Measurements from ENCODE around the gene CAMKK1.

Gene CAMKK1

DNA sequence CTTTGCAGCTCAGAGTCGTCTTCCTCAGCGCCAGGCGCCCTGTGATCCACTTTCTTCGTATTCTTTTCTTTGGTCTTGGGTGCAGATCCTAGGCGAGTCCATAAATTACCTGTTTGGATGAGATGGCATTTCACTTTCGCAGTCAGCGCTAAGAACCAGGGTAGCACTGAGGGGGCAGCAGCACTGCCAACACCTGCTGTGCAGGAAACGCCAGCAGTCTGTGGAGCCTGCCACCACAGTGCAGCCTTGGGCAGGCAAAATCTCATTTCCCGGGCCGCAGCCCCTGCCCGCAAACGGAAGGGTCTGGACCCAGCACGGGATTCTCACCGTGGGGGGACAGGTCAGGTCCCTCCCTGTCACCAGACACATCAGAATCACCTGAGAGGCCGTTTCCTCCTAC lies 79.7 kb downstream of the CAMKK1 start:
- H4K20me1 ChIP-seq (ENCODE audit: insufficient read depth): no peaks in the 10 kb centered on the region
- no peaks in the 10 kb centered on the region for H3K79me2 ChIP-seq (ENCODE audit: insufficient read depth, low read depth)
- no peaks in the 10 kb centered on the region for H3K36me3 ChIP-seq (ENCODE audit: insufficient read depth)
- no peak overlapping the region for H2AFZ ChIP-seq (ENCODE audit: low read depth)
- H3K4me1 ChIP-seq (ENCODE audit: low read depth, poor library complexity, severe bottlenecking): no peaks in the 10 kb centered on the region
- no peak overlapping the region for H3K4me2 ChIP-seq
- no peak overlapping the region for H3K27ac ChIP-seq
- no peak for TF ChIP-seq CTCF (conservative IDR thresholded peaks at IDR 0.05; ENCODE audit: low read depth, low read length)
- H3K27me3 ChIP-seq (ENCODE audit: insufficient read depth, low read depth): no peaks in the 10 kb centered on the region
- H3K9ac ChIP-seq: no peak overlapping the region
- no peak overlapping the region for H3K4me3 ChIP-seq (IDR thresholded peaks at IDR 0.05; ENCODE audit: insufficient read depth, low read depth, low read length)

DNA sequence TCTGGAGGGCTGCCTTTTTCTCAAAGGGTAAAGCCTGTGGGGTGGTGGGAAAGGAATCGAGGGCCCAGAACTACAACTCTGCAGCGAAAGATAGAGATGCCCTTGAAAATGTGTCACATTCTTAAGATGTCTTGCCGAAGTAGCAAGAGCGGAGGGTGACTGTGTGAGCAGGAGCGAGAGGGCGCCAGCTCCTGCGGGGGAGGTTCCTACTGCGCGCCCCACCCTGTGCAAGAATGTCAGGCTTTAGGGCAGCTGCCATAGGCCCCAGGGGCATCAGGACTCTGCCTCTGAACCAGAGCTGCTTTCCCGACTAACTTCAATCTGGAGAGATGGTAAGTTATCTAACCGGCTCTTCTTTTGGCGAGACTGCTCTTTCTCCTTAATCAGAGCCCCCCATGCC lies 80.1 kb downstream of the CAMKK1 start:
- Histone ChIP-seq H3K4me3 (IDR thresholded peaks at IDR 0.05; ENCODE audit: insufficient read depth, low read depth, low read length) (no peak overlapping the region), H3K9ac (no peak overlapping the region), H3K36me3 (ENCODE audit: insufficient read depth) (no peaks in the 10 kb centered on the region), H3K4me1 (ENCODE audit: low read depth, poor library complexity, severe bottlenecking) (no peaks in the 10 kb centered on the region), H3K79me2 (ENCODE audit: insufficient read depth, low read depth) (no peaks in the 10 kb centered on the region), H2AFZ (ENCODE audit: low read depth) (no peak overlapping the region), H4K20me1 (ENCODE audit: insufficient read depth) (no peaks in the 10 kb centered on the region), H3K27me3 (ENCODE audit: insufficient read depth, low read depth) (no peaks in the 10 kb centered on the region), H3K4me2 (no peak overlapping the region), H3K27ac (no peak overlapping the region)
- no peak for TF ChIP-seq CTCF (conservative IDR thresholded peaks at IDR 0.05; ENCODE audit: low read depth, low read length)

DNA sequence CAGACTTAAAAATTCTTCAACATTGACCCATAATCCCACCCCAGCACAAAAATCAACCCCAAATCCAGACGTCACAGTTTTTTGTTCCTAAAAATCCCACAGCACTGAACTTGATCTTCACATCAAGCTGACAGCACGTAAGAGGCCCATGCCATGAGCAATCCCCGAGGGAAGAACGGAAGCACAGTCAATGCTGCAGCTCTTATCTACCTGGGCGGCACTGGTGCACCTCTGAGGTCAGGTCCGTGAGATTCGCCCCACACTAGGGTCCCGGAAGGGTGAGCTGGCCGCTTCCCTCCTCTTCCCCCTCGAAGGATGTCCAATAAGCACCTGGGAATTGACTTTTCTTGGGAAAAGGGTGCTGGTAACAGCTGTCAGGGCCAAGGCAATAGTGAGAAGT lies 80.6 kb downstream of the CAMKK1 start:
- Histone ChIP-seq H3K4me2 (no peak overlapping the region), H3K4me3 (IDR thresholded peaks at IDR 0.05; ENCODE audit: insufficient read depth, low read depth, low read length) (no peak overlapping the region), H3K4me1 (ENCODE audit: low read depth, poor library complexity, severe bottlenecking) (no peaks in the 10 kb centered on the region), H3K79me2 (ENCODE audit: insufficient read depth, low read depth) (no peaks in the 10 kb centered on the region), H4K20me1 (ENCODE audit: insufficient read depth) (no peaks in the 10 kb centered on the region), H3K9ac (no peak overlapping the region), H3K27me3 (ENCODE audit: insufficient read depth, low read depth) (no peaks in the 10 kb centered on the region), H3K27ac (no peak overlapping the region), H2AFZ (ENCODE audit: low read depth) (no peak overlapping the region), H3K36me3 (ENCODE audit: insufficient read depth) (no peaks in the 10 kb centered on the region)
- no peak for TF ChIP-seq CTCF (conservative IDR thresholded peaks at IDR 0.05; ENCODE audit: low read depth, low read length)

Data from KMS-11 (cell line).